Lung (tissue), 13 donors: ENCODE data around the gene KLHL26. TPM values are rescaled to one million over a fixed set of nuclear protein-coding genes. Genes with fewer than 3 reads are reported as not detected.

Source experiments
- ATAC-seq: fragments of 200-7000 bp; cut with Tn5 transposase; one replicate; pipeline ENCODE4 v1.9.1; 2020; ENCODE audit warnings: moderate number of reproducible peaks; ENCODE audit not compliant: insufficient read depth, low FRiP score
- DNase-seq, 3 donors: peaks; one replicate each; pipeline ENCODE4 v3.0.0-alpha.2; 2013 to 2017
- H3K27ac ChIP-seq, 2 donors: one replicate each; pipeline ENCODE4 v1.5.1; 2013; ENCODE audit warnings: mild to moderate bottlenecking in 2 of 2, moderate library complexity in 2 of 2, control low read depth in 1 of 2, inconsistent platforms in 1 of 2, low read depth in 1 of 2, low read length in 1 of 2
- H3K27me3 ChIP-seq, 3 donors: one replicate each; pipeline ENCODE4 v1.5.1; 2013; ENCODE audit warnings: low read length in 2 of 3; ENCODE audit not compliant: control insufficient read depth in 3 of 3, insufficient read depth in 3 of 3
- H3K36me3 ChIP-seq, 4 donors: one replicate each; pipeline ENCODE4 v1.5.1; 2013; ENCODE audit warnings: low read length in 4 of 4, mild to moderate bottlenecking in 1 of 4, moderate library complexity in 1 of 4; ENCODE audit not compliant: control insufficient read depth in 4 of 4, insufficient read depth in 4 of 4
- H3K4me1 ChIP-seq, 5 donors: one replicate each; pipeline ENCODE4 v1.5.1; 2013; ENCODE audit warnings: low read length in 5 of 5, mild to moderate bottlenecking in 2 of 5, moderate library complexity in 1 of 5; ENCODE audit not compliant: control insufficient read depth in 5 of 5, insufficient read depth in 5 of 5
- H3K4me3 ChIP-seq: one replicate; pipeline ENCODE4 v1.5.1; 2013; ENCODE audit warnings: mild to moderate bottlenecking, control low read depth, moderate library complexity
- H3K9ac ChIP-seq, 2 donors: one replicate each; pipeline ENCODE4 v1.5.1; 2013; ENCODE audit warnings: low read length in 2 of 2, control low read depth in 1 of 2; ENCODE audit not compliant: insufficient read depth in 1 of 2
- H3K9me3 ChIP-seq, 4 donors: one replicate each; pipeline ENCODE4 v1.5.1; 2013; ENCODE audit warnings: low read length in 3 of 4, mild to moderate bottlenecking in 1 of 4, moderate library complexity in 1 of 4; ENCODE audit not compliant: control insufficient read depth in 4 of 4, insufficient read depth in 3 of 4
- WGBS, 2 donors: extraction: QIAGEN DNeasy Blood & Tissue Kit; methylation state at CpG; one replicate each; pipeline ENCODE4 v1.1.7; 2013; 5-methylcytosine and 5-hydroxymethylcytosine counted together
- polyA plus RNA-seq, 2 donors: library from polyadenylated mRNA; stranded (reverse); fragments of 200-250 nt; gene quantifications; one replicate each; pipeline ENCODE4 v1.2.1, GENCODE V29; 2013
- small RNA-seq: library from RNA; depleted of rRNA; stranded (forward); fragments of <200 nt; gene quantifications from one replicate; pipeline ENCODE3, GENCODE V24; 2014; ENCODE audit warnings: low replicate concordance
- total RNA-seq, 2 donors: library from RNA; depleted of rRNA in 1 of 2; stranded (reverse); fragments of >200 nt in 1 of 2; gene quantifications; one replicate each; pipeline ENCODE4 v1.2.1, GENCODE V29; 2014 to 2021
- TF ChIP-seq, protein P1 (sequence below): IDR thresholded peaks from 2 replicates; pipeline ENCODE4 v1.5.1; 2012; ENCODE audit warnings: mild to moderate bottlenecking; ENCODE audit errors: control extremely low read depth, extremely low read depth
- donor health status: control.
- donor health status: control.
- donor health status: Bipolar disorder and iron deficiency.
- donor health status: healthy.
- donor health status: DM: yes; HTN: yes; CAD: no.

The KLHL26 gene
- total and polyA plus RNA-seq, 4 donors: 4.1 to 18.0 (median 8.4) TPM

DNA sequence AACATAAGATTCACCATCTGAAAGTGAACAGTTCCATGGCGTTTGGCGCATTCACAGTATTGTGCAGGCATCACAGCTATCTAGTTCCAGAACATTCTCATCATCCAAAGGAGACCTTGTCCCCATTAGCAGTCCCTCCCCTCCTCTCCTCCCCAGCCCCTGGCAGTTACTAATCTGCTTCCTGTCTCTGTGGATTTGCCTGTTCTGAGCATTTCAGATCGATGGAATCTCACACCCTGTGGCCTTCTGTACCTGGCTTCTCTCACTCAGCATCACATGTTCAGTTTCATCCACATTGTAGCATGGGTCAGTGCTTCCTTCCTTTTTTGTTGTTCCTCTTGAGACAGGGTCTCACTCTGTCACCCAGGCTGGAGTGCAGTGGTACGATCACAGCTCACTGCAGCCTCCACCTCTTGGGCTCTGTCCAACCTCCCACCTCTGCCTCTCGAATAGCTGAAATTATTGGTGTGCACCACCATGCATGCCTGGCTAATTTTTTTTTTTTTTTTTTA, 81.2 kb downstream of the KLHL26 start:
- Histone ChIP-seq H3K36me3 (peaks cover 0 to 4% (median 0%) of the 10 kb centered on the region in 4 donors), H3K9me3 (no peaks in the 10 kb centered on the region), H3K27me3 (no peaks in the 10 kb centered on the region), H3K9ac (no peak overlapping the region), H3K4me3 (no peak overlapping the region), H3K27ac (no peak overlapping the region), H3K4me1 (peaks cover 0 to 7% (median 5%) of the 10 kb centered on the region in 5 donors)
- ATAC-seq: no peak
- TF ChIP-seq, protein P1, sequence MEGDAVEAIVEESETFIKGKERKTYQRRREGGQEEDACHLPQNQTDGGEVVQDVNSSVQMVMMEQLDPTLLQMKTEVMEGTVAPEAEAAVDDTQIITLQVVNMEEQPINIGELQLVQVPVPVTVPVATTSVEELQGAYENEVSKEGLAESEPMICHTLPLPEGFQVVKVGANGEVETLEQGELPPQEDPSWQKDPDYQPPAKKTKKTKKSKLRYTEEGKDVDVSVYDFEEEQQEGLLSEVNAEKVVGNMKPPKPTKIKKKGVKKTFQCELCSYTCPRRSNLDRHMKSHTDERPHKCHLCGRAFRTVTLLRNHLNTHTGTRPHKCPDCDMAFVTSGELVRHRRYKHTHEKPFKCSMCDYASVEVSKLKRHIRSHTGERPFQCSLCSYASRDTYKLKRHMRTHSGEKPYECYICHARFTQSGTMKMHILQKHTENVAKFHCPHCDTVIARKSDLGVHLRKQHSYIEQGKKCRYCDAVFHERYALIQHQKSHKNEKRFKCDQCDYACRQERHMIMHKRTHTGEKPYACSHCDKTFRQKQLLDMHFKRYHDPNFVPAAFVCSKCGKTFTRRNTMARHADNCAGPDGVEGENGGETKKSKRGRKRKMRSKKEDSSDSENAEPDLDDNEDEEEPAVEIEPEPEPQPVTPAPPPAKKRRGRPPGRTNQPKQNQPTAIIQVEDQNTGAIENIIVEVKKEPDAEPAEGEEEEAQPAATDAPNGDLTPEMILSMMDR: no peak
- WGBS, 2 donors: 69 to 80% methylated on average over 5 of the region's 5 CpGs
- no peak for DNase-seq

DNA sequence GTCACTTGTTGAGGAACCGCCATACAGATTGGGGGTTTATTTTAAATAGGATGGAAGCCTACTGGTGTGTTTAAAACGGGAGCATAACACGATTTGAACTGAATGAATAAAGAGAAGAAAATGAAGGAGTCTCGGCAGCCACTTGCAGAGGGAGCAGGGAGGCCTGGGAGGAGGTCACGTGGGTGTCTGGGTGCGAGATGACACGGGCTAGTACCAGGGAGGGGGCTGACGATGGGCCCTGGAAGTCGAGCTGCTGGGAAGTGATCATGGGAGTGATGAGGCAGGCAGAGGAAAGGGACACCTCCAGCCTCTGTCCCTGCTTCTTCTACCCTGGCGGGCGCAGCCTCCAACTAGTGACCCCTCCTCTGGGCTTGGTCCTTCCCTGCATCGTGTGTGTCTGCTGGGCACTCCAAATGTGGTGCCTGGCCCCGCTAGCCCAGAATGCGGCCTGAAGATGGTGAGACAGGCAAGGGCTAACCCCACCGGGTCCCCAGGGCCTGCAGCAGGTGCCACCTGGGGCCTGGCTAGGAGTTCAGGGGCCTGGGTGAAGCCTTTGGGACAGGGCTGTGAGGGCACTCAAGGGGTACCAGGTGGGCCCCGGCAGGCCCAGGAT, 82.1 kb downstream of the KLHL26 start:
- Histone ChIP-seq H3K27ac (no peak overlapping the region), H3K36me3 (no peaks in the 10 kb centered on the region), H3K9ac (no peak overlapping the region), H3K4me1 (peaks cover 0 to 6% (median 0%) of the 10 kb centered on the region in 5 donors), H3K27me3 (no peaks in the 10 kb centered on the region), H3K9me3 (no peaks in the 10 kb centered on the region), H3K4me3 (no peak overlapping the region)
- TF ChIP-seq, protein P1: no peak
- 86 to 89% methylated on average over 16 of the region's 16 CpGs for WGBS, 2 donors
- ATAC-seq (no peak), DNase-seq (no peak)

DNA sequence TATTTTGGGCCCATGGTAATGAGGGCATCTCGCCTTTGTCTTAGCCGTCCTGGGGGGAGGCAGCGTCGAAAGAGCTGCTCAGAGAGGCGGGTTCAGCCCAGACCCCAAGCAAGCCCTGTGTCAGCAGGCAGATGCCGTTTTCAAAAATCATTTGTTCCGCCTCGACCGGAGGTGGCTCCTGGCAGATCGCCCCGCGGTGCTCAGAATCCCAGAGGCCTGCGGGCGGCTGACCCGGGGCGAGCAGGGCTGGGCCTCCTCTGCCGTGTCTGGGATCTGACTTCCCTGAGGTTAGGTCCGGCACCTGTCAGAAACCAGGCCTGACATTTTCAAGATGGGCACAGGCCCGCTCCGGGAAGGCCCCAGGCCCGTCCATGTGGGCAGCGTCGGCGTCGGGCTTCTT, 82.7 kb downstream of the KLHL26 start:
- H3K9me3 ChIP-seq: no peaks in the 10 kb centered on the region
- H3K27ac ChIP-seq: no peak overlapping the region
- TF ChIP-seq, protein P1: no peak
- H3K9ac ChIP-seq: no peak overlapping the region
- WGBS, 2 donors: 89 to 91% methylated on average over 25 of the region's 25 CpGs
- no peaks in the 10 kb centered on the region for H3K36me3 ChIP-seq
- DNase-seq (no peak), ATAC-seq (no peak)
- H3K4me1 ChIP-seq: peaks cover 0 to 6% (median 0%) of the 10 kb centered on the region in 5 donors
- no peak overlapping the region for H3K4me3 ChIP-seq
- H3K27me3 ChIP-seq: no peaks in the 10 kb centered on the region

Small RNA genes within 50 kb of the gene (small RNA-seq; reads per million reads assigned to genes)
- gene RN7SL155P: not detected

Other genes with a start within 250 kb of the KLHL26 start
- gene LRRC25, start 239.4 kb upstream of the KLHL26 start, total RNA-seq: 10 to 100 TPM in 1 of 2 donors, 1 to 10 TPM in 1; 8.5 to 38.0 TPM
- gene LRRC25, start 239.4 kb upstream of the KLHL26 start, polyA plus RNA-seq: 100 to 1,000 TPM in 1 of 2 donors, 10 to 100 TPM in 1; 16.1 to 119 TPM
- 10 to 100 TPM; 31.7 to 95.3 TPM for gene SSBP4, start 217.6 kb upstream of the KLHL26 start, total RNA-seq
- gene SSBP4, start 217.6 kb upstream of the KLHL26 start, polyA plus RNA-seq: 10 to 100 TPM; 60.3 to 84.4 TPM
- 10 to 100 TPM; 24.9 to 56.7 TPM for gene ISYNA1, start 198.9 kb upstream of the KLHL26 start, total RNA-seq
- 10 to 100 TPM; 14.7 to 25.1 TPM for gene ISYNA1, start 198.9 kb upstream of the KLHL26 start, polyA plus RNA-seq
- 10 to 100 TPM; 17.5 to 23.8 TPM for gene ELL, start 115.0 kb upstream of the KLHL26 start, total RNA-seq
- 10 to 100 TPM in 1 of 2 donors, 1 to 10 TPM in 1; 9.3 to 26.8 TPM for gene ELL, start 115.0 kb upstream of the KLHL26 start, polyA plus RNA-seq
- 100 to 1,000 TPM; 168 to 225 TPM for gene FKBP8, start 93.5 kb upstream of the KLHL26 start, total RNA-seq
- 100 to 1,000 TPM; 235 to 357 TPM for gene FKBP8, start 93.5 kb upstream of the KLHL26 start, polyA plus RNA-seq
- gene KXD1, start 79.2 kb upstream of the KLHL26 start, total RNA-seq: 10 to 100 TPM; 51.3 to 85.9 TPM
- 100 to 1,000 TPM in 1 of 2 donors, 10 to 100 TPM in 1; 63.7 to 117 TPM for gene KXD1, start 79.2 kb upstream of the KLHL26 start, polyA plus RNA-seq
- gene UBA52, start 65.2 kb upstream of the KLHL26 start, total RNA-seq: 100 to 1,000 TPM; 689 to 926 TPM
- 1,000 to 10,000 TPM; 1,135 to 1,266 TPM for gene UBA52, start 65.2 kb upstream of the KLHL26 start, polyA plus RNA-seq
- gene REX1BD, start 48.2 kb upstream of the KLHL26 start, total RNA-seq: 100 to 1,000 TPM in 1 of 2 donors, 10 to 100 TPM in 1; 51.4 to 114 TPM
- gene REX1BD, start 48.2 kb upstream of the KLHL26 start, polyA plus RNA-seq: 10 to 100 TPM; 73.4 to 92.5 TPM
- gene CRLF1, start 30.2 kb upstream of the KLHL26 start, total RNA-seq: 10 to 100 TPM; 13.3 to 36.9 TPM
- gene CRLF1, start 30.2 kb upstream of the KLHL26 start, polyA plus RNA-seq: 10 to 100 TPM; 12.8 to 48.2 TPM
- gene TMEM59L, start 24.2 kb upstream of the KLHL26 start, total RNA-seq: 1 to 10 TPM; 1.7 to 2.8 TPM
- 1 to 10 TPM in 1 of 2 donors, under 1 TPM in 1; 0.49 to 1.1 TPM for gene TMEM59L, start 24.2 kb upstream of the KLHL26 start, polyA plus RNA-seq
- gene CRTC1, start 46.7 kb downstream of the KLHL26 start, total RNA-seq: 10 to 100 TPM in 1 of 2 donors, 1 to 10 TPM in 1; 4.2 to 16.0 TPM
- 1 to 10 TPM; 5.8 to 8.7 TPM for gene CRTC1, start 46.7 kb downstream of the KLHL26 start, polyA plus RNA-seq
- 1 to 10 TPM in 1 of 2 donors, not detected in 1; 3.5 TPM for gene COMP, start 154.3 kb downstream of the KLHL26 start, total RNA-seq
- gene COMP, start 154.3 kb downstream of the KLHL26 start, polyA plus RNA-seq: 1 to 10 TPM; 1.7 to 2.4 TPM
- 10 to 100 TPM; 78.8 to 89.2 TPM for gene UPF1, start 194.9 kb downstream of the KLHL26 start, total RNA-seq
- gene UPF1, start 194.9 kb downstream of the KLHL26 start, polyA plus RNA-seq: 10 to 100 TPM; 48.3 to 50.1 TPM